ENCODE measurements around the gene SEMA7A.
A peak's percentile ranks its signal among the peaks of the same experiment; 100 is the strongest.
"Not testable (repeated sequence)": the region's sequence is repeated elsewhere in the genome, so short reads cannot be mapped to it uniquely, and the experiment has no call there.

SEMA7A gene

DNA sequence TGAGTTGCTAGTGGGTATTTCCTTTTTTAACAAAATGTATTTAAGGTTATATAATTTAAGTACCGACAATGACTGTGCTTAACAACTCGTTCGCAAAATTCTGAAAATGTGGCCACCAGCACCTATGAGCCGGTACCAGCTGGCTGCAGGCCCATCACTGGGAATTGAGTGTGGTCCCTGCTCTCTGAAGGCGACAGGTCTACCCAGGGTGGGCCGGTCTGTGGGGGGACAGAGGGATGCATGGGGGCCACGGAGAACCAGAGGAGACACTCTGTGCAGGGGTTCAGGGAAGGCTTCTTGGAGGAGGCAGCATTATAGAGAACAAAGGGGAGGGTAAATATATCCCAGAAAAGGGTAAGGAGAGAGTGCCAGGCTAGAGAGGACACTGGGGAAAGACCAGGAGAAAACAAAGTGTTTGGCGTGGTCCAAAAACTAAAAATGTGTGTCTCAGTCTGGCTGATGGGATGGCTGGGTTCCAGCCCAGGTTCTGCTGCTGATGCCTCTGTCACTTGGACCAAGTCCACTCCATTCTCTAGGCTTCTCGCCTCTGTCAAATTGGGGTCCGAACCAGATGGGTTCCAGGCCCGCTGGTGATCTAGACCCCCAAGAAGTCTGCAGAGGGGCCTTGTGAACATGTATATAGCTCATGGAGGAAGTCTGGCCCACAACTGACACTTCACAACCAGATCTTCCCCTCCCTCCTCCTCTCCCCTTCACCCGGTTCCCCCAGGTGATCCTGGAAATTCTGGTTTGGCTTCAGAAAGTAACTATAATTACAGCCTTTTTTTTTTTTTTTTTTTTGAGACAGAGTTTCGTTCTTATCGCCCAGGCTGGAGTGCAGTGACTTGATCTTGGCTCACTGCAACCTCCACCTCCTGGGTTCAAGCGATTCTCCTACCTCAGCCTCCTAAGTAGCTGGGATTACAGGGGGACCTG is 55.7 kb downstream of the SEMA7A start:
- FAIRE-seq (no peak), DNase-seq (ENCODE audit: extremely low spot score, insufficient read length, low read depth) (no peak)

DNA sequence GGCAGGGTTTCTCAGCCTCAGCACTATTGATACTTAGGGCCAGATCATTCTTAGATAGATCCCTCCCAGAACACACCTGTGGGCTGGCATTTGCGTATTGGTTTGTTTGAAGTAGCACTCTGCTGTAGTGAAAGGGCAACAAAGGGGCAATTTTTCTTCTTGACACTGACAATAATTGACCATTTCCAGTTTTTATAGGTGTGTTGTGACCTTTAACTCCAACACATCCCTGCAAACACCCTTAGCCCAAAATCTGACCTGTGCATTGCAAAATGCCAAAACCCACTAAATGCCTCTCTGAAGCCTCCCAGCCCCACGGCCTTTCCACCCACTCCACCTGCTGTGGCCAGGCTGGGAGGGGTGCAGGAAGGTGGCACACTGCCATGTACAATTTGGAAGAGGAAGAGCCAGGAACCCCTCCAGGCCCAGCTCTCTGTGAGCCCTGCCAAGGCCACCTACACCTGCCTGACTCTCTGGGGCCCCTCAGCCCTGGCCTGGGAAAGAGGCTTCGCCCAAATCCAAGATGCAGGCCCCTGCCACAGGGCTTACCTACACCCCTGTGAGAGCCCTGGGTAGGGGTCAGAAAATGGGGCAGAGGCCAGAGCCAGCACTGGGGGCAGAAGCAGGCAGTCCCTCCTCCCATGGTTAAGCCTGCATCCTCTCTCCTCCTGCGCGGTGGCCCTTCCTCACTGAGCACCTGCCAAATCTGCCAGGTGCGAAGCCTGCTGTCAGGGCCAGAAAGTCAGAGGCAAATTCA is 56.8 kb downstream of the SEMA7A start:
- FAIRE-seq, result no peak
- DNase-seq (ENCODE audit: extremely low spot score, insufficient read length, low read depth), result no peak

DNA sequence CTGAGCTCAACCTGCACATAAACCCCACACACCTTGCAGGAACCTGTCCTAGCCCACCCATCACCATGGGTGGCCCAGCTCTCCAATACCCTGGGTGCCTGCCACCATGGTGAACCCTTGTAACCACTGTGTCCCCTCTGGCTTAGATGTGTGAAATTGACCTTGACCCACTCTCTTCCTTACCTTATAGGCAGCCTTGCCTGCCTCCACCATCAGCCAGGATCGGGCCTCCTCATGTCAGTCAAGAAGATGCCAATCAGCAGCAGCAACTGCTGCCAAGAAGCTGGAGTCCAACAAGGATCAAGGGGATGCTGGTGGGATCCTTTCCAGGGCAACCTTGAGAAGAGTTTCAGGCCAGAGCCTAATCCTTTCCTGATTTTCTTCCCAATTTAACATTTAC is 57.5 kb downstream of the SEMA7A start:
- DNase-seq (ENCODE audit: extremely low spot score, insufficient read length, low read depth) (no peak), FAIRE-seq (no peak)

DNA sequence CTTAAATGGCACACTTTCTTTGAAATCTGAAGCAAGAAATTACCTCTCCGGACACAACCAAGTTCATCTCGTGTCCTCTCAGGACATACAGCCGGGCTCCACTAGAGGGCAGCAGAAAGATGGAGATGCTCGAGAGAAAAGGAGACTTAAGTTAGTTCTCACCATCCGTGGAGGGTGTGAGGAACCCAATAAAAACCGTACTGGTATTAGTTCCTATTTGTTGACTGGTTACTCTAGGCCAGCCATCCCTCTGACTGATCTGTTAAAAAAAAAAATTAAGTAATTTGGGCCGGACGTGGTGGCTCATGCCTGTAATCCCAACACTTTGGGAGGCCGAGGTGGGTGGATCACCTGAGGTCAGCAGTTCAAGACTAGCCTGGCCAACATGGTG is 58.5 kb downstream of the SEMA7A start:
- peak; percentile 90 for FAIRE-seq
- no peak for DNase-seq (ENCODE audit: extremely low spot score, insufficient read length, low read depth)

DNA sequence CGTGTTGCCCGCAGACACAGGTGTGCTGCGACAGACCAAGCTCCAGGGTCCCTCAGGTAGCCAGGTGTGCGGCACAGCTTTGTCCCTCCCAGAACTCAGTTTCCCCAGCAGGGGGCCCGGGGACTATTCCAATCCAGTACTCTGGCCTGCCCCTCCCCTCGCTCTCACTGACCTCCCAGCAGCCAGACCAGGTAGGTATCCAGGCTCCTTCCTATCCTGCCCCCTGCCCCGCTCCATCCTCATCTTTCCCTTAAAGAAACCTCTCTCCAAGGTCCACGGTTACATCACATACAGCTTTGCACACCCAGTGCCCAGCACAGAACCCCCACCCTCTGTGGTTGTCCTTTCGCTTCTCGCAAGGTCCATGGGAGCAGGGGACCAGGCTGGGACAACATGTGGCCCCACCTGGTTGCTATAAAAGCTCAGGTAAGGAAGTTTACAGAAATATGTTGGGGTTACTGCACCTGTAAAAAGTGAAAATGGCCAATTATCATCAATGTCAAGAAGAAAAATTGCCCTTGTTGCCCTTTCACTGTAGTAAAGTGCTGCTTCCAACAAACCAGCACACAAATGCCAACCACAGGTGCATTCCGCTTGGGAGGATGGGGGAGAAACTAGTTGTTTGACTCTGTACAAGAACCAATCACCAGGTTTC is 59.0 kb downstream of the SEMA7A start:
- no peak for DNase-seq (ENCODE audit: extremely low spot score, insufficient read length, low read depth)
- FAIRE-seq, result no peak

DNA sequence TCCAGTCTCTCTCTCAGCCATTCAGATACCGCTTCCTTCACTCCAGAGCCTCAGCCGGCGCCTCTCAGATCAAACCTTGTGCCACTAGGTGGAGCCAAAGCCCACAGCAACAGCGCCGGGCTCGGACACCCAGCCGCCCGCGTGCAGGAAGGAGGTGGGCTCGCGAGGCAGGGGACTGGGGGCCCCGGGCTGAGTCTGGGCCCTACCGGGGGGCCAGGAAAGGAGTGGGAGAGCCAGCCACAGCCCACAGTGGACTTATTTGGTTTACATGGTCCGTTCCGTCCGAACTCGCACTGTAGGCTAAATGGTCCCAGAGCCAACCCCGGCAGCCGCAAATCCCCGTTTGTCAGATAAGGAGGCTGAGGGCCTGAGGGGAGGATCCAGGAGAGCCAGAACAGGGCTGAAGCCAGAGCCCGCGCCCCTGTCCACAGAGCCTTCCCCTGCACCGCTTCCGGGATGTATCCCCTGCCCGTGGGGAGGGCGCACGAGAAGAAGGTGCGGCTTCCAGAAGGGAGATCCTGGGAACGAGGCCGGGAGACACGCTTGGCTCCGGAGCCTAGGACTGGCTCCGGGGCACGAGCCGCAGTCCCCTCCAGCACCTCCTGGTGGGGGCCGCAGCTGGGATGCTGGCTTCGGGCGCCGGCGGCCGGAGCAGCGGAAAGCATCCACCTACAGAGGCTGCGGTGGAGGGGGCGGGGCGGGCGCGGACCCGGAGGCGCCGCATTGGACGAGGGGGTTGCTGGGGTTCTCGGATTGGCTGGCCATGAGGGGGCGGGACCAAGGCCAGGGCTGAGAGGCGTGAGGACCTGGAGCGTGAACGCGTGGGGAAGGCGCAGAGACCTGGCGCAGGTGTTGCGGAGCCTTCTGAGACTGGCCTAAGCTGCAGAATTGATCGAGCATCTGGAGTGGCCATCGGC is 59.8 kb downstream of the SEMA7A start:
- peak; percentile 94 for FAIRE-seq

DNA sequence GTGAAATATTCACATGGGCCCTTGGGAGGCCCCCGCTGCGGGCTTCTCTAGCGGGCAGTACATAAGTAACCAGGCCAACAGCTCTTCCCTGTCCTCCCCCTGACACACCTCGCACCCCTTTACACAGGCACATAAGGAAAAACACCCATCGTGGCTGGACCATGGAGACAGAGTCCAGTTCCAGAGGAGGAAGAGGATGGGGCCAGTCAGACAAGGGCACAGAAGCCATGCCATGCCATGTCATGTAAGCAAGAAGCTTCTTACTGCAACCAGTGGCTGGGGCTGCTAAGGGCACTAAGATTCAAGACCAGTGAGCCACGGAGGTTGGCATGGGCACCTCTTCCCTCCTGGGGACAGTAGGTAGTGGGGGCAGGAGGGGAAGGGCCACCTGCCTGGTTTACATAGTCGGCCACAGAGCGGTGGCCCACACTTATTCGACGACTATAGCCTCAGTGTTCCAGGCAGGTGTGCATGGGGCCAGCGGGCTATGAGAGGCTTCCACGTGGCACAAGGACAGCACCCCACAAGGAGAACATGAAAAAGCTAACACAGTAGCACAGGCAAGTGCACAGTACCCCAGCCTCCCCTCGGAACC is 60.6 kb downstream of the SEMA7A start:
- DNase-seq (ENCODE audit: extremely low spot score, insufficient read length, low read depth) (no peak), FAIRE-seq (no peak)

More for the DNA sequence above, 59.8 kb downstream of the SEMA7A start:
- DNase-seq (ENCODE audit: extremely low spot score, insufficient read length, low read depth), result peak; percentile 97

DNA sequence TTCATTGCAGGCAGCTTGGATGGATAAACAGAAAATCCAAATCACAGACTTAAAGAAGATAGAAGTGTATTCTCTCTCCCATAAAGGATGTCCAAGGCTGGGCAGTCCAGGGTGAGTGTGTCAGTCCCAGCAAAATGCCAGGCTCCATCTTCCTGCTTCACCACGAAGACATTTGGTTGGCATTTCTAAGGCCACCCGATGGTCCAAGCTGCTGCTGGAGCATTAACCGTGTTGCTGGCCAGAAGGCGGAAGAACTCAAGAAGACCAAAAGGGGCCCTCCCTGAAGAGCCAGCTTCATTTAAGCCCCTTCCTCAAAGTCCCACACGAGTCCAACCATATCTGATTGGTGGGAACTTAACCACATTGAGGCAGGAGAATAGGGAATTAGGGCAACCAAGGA is 63.3 kb downstream of the SEMA7A start:
- DNase-seq (ENCODE audit: extremely low spot score, insufficient read length, low read depth) (no peak), FAIRE-seq (no peak)

DNA sequence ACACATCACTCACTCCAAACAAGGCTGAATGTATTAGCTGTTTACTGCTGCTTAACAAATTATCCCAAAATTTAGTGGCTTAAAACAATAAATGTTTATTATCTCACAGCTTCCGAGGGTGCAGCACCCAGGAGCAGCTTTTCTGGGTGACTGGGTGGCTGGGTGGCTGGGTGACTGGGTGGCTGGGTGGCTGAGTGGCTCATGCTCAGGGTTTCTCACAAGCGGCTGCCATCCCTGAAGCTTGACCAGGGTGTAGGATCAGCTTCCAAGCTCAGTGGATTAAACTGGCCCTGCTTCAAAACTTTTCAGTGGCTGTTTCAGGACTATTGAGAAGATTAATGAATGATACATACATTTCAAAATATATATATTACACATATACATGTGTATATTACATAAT is 64.0 kb downstream of the SEMA7A start:
- DNase-seq (ENCODE audit: extremely low spot score, insufficient read length, low read depth), result no peak
- FAIRE-seq, result no peak

DNA sequence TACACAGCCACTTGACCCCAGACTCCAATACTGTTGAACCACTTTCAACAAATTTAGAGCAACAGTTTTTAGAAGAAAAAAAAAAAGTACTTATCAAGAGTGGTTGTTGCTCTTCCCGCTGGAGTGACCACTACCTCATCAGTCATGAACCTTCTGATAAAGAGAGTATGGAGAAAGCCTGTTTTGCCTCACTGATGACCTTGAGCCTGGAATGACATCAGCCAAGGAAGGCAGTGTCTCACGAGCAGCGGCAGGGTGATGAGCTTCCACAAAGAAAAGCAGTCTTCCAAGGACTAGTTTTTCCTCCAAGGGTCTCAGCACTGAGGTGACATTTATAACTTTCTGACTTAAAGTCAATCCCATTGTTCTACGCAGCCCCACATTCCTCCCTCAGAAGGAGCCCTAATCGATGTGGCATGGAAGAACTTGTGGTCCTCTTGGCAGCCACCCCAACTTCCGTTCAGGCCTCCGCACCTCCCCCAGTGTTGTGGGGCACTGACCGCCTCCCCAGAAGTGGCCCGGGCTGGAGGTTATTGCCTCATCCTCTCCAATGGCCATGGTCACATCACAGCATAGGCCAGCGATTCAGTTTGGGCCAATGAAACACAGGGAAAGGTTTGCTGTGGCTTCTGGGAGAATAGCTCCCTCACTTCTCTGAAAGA is 64.5 kb downstream of the SEMA7A start:
- FAIRE-seq (no peak), DNase-seq (ENCODE audit: extremely low spot score, insufficient read length, low read depth) (no peak)

DNA sequence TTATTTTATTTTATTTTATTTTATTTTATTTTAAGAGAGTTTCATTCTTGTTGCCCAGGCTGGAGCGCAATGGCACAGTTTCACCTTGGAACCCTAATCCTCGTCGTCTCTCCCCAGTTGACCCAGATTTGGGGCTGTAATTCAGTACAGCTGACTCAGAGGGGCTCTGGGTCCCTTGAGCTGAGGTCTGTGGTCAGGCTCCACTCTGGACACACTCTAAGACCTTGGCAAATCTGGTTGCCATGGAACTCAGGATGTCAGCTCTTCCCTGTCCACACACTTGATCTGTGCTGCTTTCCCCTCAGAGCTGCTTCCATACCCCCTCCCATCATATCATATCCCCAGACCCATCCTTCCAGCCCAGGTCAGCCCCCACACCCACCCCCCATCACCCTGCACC is 65.6 kb downstream of the SEMA7A start:
- DNase-seq (ENCODE audit: extremely low spot score, insufficient read length, low read depth) (no peak), FAIRE-seq (no peak)

DNA sequence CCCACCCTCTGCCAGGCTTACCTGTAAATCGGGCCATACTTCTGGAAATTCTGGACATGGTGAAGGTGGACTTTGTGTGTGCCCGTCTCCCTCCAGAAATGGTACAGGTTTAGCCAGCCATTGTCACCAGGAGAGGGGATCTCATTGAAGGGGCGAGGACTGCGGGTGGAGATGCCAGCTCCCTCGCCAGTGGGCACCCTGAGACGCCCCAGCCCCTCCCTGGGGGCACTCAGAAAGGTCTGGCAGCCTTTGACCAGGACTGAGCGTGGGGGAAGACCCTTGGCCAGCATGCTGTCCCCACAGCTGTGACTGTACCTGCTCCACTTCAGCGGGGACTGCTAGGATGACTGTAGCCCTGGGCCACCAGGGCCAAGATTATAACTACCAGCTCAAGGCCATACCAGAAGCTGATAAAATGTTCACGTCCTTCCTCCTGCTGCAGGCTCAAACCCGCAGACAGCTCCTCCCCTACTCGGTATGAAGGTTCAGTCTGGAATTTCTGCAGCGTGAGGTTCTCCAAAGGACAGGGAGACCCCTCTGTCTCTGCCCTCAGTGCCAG is 66.4 kb downstream of the SEMA7A start, which contains the start of gene CYP11A1:
CYP11A1 (minus strand) TSS at position 351 of the 559 bp plus-strand sequence; CDS start at position 290, 61 bp downstream.
- FAIRE-seq (no peak), DNase-seq (ENCODE audit: extremely low spot score, insufficient read length, low read depth) (no peak)

DNA sequence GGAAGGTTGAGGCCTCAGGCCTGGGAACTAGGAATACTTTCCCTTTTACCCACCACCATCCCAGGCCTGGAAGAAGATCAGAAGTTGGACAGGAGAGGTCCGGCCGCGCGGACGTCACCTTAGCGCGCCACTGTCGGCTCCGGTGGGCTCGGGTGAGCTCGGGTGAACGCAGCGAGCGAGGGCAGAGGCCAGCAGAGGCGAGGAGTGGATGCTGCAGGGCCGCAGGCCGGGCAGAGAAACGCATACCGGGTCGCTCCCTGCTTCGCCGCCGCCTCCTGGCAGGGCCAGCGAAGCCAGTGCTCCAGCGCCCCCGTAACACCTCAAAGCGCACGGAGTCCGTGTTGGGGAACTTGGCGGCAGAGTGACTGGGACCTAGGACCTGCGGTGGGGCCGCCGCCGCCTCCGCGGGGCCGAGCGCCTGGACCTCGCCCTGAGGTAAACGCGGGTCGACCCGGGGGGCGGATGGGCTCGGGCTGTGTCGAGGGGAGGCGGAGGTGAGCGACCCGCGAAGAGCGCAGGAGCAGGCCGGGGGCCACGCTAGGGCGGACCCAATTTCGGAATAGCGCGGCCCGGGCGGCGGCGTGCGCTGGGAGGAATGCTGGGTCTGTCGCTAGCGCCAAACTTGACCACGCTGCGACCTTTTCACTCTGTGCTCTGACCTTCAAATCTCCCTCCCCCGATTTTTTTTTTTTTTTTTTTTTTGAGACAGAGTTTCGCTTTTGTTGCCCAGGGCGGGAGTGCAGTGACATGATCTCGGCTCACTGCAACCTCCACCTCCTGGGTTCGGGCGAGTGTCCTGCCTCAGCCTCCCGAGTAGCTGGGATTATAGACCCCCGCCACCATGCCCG is 67.9 kb downstream of the SEMA7A start:
- FAIRE-seq, result no peak

DNA sequence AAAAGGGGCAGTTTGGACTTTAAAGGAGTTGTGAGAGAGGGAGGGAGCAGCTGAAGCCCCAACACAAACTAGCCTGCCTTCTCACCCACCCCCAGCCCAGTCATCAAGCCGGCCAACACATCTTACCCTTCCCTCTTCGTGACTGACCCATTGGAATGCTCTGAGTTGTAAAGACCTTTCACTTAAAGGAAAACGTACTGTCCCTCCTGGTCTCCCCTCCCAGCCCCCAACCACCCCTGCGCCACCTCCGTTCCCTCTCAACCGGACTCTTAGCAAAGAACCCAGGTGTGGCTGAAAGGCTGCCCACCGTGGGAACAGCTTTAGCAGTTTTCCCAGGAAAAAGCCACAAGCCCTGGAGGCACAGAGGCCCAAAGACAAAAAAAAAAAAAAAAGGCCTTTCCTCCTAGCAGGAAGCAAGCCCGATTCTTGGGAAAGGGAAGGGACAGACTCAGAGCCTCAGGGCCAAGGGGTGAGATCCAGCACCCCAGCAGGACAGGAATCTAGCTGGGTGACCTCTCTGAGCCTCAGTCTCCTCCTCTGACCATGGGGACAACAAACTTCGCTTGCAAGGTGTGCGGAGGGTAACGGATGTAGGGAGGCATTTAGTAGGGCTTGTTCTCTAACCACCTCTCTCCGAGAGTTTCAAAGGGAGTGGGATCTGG is 68.7 kb downstream of the SEMA7A start:
- no peak for FAIRE-seq

More for the DNA sequence above, 67.9 kb downstream of the SEMA7A start:
- no peak for DNase-seq (ENCODE audit: extremely low spot score, insufficient read length, low read depth)

DNA sequence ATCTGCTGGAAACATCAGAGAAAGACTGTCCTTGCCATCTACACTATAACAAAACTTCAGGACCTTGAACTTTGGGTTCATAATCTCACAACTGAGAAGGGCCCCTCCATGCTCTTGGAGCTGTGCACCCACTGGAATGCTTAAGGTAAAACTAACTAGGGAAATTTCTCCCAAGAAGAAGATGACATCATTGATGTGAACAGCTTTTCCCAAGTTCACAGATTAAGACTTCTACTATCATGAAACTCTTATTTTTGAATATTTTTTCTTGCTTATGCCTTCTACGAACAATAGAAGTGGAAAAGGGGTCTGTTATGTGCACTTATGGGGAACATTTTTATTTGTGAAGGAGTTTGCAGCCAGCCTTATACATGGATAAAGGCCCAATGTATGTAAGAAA is 71.3 kb downstream of the SEMA7A start:
- no peak for DNase-seq (ENCODE audit: extremely low spot score, insufficient read length, low read depth)
- no peak for FAIRE-seq

More for the DNA sequence above, 68.7 kb downstream of the SEMA7A start:
- no peak for DNase-seq (ENCODE audit: extremely low spot score, insufficient read length, low read depth)

DNA sequence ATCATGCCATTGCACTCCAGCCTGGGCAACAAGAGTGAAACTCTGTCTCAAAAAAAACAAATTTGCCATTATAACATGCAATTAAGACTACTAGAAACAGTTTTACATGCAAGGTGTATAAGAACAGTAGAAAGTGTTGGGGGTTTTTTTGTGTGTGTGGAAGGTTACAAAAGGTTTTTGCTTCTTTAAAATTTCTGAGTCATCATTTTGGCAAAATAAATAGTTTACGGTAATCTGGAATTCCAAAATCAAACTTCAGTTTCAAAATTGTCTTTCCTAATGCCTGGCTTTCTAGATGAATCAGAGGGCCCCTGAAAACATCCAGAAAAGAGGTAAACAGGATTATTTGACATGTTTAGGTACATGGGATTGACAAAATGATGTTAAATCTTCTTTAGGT is 72.9 kb downstream of the SEMA7A start:
- not testable (repeated sequence) for DNase-seq (ENCODE audit: extremely low spot score, insufficient read length, low read depth); FAIRE-seq

DNA sequence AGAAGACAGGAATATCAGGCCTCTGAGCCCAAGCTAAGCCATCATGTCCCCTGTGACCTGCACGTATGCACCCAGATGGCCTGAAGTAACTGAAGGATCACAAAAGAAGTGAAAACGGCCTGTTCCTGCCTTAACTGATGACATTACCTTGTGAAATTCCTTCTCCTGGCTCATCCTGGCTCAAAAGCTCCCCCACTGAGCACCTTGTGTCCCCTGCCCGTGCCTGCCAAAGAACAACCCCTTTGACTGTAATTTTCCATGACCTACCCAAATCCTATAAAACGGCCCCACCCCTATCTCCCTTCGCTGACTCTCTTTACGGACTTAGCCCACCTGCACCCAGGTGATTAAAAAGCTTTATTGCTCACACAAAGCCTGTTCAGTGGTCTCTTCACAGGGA is 74.4 kb downstream of the SEMA7A start:
- FAIRE-seq; DNase-seq (ENCODE audit: extremely low spot score, insufficient read length, low read depth): not testable (repeated sequence)

All from GM18507 (cell line).